Measurements from ENCODE around the gene GPR55. TPM values are rescaled to one million over a fixed set of nuclear protein-coding genes. Genes with fewer than 3 reads are reported as not detected.

GPR55 gene
- total RNA-seq, 1 donor: not detected

DNA sequence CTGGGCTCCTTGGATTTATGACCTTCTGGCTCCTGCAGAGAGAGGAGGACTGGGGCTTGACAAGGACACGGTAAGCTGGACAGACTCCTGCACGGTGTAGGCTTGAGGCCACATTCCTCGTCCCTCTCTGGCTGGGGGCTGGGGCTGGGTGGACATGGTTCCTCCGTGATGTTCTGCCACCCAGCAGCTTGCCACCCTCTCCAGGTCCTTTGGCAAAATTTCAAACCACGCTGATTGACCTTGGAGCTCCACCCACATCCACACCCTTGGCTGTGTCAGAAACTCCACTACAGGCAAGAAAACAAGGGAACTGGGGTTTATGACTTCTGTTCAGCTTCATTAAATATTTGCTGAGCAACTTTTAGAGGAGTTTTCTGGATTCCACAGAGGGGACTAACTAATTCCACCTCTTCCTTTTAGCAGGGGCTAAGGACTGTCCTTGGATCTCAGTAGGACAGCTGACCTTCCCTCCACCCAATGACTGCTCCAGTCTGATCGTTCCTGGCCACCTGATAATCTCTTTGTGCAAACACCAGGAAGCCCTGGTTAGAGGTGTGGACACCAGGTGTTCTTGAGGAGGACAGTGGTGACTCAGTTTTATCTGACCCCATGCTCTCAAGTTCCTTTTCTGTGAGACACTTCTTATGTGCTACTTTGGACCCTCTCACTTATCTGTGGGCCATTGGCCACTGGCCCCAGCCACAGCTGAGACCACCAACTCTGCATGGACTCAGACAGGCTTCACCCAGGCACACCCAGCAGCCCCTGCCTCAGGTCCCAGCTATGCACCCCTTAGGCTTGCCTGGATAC is 29.3 kb downstream of the GPR55 start:
- TF ChIP-seq, protein P1, sequence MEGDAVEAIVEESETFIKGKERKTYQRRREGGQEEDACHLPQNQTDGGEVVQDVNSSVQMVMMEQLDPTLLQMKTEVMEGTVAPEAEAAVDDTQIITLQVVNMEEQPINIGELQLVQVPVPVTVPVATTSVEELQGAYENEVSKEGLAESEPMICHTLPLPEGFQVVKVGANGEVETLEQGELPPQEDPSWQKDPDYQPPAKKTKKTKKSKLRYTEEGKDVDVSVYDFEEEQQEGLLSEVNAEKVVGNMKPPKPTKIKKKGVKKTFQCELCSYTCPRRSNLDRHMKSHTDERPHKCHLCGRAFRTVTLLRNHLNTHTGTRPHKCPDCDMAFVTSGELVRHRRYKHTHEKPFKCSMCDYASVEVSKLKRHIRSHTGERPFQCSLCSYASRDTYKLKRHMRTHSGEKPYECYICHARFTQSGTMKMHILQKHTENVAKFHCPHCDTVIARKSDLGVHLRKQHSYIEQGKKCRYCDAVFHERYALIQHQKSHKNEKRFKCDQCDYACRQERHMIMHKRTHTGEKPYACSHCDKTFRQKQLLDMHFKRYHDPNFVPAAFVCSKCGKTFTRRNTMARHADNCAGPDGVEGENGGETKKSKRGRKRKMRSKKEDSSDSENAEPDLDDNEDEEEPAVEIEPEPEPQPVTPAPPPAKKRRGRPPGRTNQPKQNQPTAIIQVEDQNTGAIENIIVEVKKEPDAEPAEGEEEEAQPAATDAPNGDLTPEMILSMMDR (IDR thresholded peaks at IDR 0.05; ENCODE audit: insufficient read depth, low read depth, low read length): no peak
- no peak overlapping the region for H3K4me3 ChIP-seq (ENCODE audit: low read depth, low read length)
- no peak for DNase-seq (ENCODE audit: low read depth)

DNA sequence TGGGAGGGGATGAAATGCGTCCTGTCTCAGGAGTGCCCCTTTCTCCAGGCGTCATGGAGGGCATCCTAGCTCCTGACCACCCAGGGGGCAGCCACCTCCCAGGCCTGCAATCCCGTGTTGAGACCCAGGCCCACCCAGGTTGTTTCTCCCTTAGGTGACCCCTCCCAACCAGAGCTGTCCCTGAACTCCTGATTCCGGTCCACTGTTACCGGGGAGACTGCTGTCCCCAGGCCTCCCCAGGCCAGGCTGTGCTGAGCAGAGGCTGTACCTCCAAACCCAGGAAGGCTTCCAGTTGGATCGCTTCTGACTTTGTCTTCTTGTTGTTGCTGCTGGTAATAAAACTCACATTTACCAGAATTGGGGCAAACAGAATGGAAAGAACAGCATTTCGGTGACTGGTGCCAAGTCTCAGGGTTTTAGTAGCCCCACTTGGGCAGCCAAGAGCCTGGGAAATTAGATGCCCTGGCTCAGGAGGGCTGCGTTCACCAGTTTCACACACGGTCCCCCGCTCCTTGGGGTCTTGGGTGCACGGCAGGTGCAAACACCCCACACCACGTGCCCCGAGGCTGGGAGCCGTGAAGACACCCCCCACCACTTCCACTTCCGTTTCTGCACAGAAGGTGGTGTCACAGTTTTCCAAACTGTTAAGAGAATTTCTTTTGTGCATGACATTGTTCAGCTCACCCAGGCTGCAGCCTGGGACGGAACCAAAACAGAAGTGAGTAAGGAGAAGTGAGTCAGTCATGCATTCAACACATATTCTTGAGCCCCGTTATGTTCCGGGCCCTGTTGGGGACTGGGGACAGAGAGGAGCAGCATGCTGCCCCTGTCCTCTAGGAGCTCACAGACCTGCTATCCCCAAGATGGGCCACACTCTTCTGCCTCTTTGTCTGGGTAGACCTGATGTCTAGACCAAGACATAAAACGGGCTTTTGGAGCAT is 30.9 kb downstream of the GPR55 start:
- DNase-seq (ENCODE audit: low read depth): no peak
- TF ChIP-seq, protein P1 (IDR thresholded peaks at IDR 0.05; ENCODE audit: insufficient read depth, low read depth, low read length): no peak

DNA sequence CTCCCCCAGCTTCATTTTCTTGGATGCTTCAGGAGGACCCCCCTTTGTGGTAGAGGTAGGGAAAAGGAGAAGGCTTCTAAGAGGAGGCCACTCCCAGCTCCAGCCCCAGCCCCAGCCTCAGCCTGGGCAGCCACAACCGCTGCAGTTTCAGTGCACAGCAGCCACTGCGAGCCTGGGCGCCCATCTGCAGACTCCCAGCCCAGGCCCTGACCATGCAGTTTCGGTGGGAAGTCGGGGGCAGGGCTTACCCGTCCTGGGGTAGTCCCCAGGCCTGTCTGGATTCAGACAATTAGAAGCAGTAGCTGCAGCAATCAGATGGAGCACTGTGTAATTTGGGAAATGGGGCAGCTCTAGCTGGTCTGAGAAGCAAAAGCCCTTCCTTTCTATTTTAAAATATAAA is 31.7 kb downstream of the GPR55 start:
- TF ChIP-seq, protein P1 (IDR thresholded peaks at IDR 0.05; ENCODE audit: insufficient read depth, low read depth, low read length): no peak
- DNase-seq (ENCODE audit: low read depth): no peak
- H3K4me3 ChIP-seq (ENCODE audit: low read depth, low read length): no peak overlapping the region

More for the DNA sequence above, 30.9 kb downstream of the GPR55 start:
- no peak overlapping the region for H3K4me3 ChIP-seq (ENCODE audit: low read depth, low read length)

DNA sequence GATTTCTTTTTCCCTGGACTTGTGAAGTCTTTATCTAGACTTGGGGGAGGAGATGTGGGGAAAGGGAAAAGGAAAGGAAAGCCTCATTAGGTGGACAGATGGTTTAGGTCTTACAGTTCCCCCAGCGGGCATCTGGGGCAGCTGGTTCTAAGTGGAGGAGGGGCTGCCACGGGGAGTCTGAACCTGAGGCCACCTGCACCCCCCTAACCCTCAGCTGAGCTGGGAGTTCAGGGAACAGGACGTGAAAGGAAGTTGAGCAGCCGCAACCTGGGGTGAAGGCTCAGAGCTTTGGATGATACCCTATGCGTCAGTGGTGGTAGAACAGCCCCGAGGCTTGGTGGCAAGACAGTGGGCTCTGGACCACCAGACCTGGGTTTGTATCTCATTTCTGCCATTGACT is 33.5 kb downstream of the GPR55 start:
- no peak for DNase-seq (ENCODE audit: low read depth)

DNA sequence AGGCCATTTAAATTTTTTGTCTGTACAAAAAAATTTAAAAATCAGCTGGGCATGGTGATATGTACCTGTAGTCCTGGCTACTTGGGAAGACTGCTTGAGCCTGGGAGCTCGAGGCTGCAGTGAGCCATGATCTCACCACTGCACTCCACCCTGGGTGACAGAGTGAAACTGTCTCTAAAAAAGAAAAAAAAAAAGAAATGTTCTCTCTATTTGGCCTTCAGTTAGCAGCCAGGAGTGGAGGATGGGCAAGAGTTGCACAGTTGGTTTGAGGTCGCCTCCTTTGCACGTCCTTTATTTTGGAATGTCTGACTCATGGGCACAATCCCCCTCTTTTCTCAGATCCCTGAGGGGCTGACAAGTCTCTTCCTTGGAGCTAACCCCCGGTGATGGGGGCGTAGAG is 34.0 kb downstream of the GPR55 start:
- no peak for DNase-seq (ENCODE audit: low read depth)
- TF ChIP-seq, protein P1 (IDR thresholded peaks at IDR 0.05; ENCODE audit: insufficient read depth, low read depth, low read length): no peak
- no peak overlapping the region for H3K4me3 ChIP-seq (ENCODE audit: low read depth, low read length)

More for the DNA sequence above, 33.5 kb downstream of the GPR55 start:
- H3K4me3 ChIP-seq (ENCODE audit: low read depth, low read length): no peak overlapping the region
- TF ChIP-seq, protein P1 (IDR thresholded peaks at IDR 0.05; ENCODE audit: insufficient read depth, low read depth, low read length): no peak

DNA sequence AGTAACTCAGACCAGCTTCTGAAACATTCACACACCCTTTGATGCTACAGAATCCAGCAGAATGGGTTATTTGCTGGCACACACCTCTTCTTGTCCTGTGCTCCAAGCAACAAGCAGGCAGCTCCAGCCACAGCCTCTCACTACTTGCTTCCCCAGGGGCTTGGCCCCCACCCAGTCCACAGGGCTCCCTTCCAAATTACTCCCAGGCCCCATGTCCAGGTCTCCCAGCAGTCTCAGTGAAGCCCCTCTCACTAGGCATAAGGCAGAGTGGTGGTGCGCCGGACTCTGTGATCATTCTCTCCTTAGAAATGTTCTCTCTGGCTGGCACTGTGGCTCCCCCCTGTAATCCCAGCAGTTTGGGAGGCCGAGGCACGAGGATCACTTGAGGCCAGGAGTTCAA is 34.4 kb downstream of the GPR55 start:
- H3K4me3 ChIP-seq (ENCODE audit: low read depth, low read length): no peak overlapping the region
- no peak for DNase-seq (ENCODE audit: low read depth)
- TF ChIP-seq, protein P1 (IDR thresholded peaks at IDR 0.05; ENCODE audit: insufficient read depth, low read depth, low read length): no peak
